HuH-7.5 (cell line): ENCODE data around the gene ADGRD1.

Experiments used
- DNase-seq: peaks from one replicate; pipeline ENCODE4 v3.0.0; 2011; ENCODE audit warnings: low spot score

Gene ADGRD1

GRCh38 chr12:130966443-130967030, 12.8 kb downstream of the ADGRD1 start:
- DNase-seq = no peak

- DNase-seq = no peak
Measured at GRCh38 chr12:130967636-130968035, 13.9 kb downstream of the ADGRD1 start.

GRCh38 chr12:130968611-130969010, 14.9 kb downstream of the ADGRD1 start:
- DNase-seq = no peak

GRCh38 chr12:130969223-130969622, 15.5 kb downstream of the ADGRD1 start:
- no peak for DNase-seq

GRCh38 chr12:130970165-130970907, 16.6 kb downstream of the ADGRD1 start:
- DNase-seq = peak; percentile 23

GRCh38 chr12:130970908-130971233, 17.2 kb downstream of the ADGRD1 start:
- no peak for DNase-seq

- DNase-seq = no peak
Measured at GRCh38 chr12:130971925-130972585, 18.3 kb downstream of the ADGRD1 start.

GRCh38 chr12:130972586-130972950, 18.9 kb downstream of the ADGRD1 start:
- no peak for DNase-seq

GRCh38 chr12:130973109-130973508, 19.4 kb downstream of the ADGRD1 start:
- no peak for DNase-seq

- DNase-seq = no peak
Measured at GRCh38 chr12:130973906-130974305, 20.2 kb downstream of the ADGRD1 start.

GRCh38 chr12:130975116-130975515, 21.4 kb downstream of the ADGRD1 start:
- no peak for DNase-seq

GRCh38 chr12:130976171-130976720, 22.5 kb downstream of the ADGRD1 start:
- DNase-seq = no peak

GRCh38 chr12:130977046-130977742, 23.5 kb downstream of the ADGRD1 start:
- no peak for DNase-seq

- DNase-seq = no peak
Measured at GRCh38 chr12:130977743-130978095, 24.0 kb downstream of the ADGRD1 start.

GRCh38 chr12:130978785-130979184, 25.1 kb downstream of the ADGRD1 start:
- DNase-seq = no peak

- no peak for DNase-seq
Measured at GRCh38 chr12:130981074-130981742, 27.5 kb downstream of the ADGRD1 start.

GRCh38 chr12:130981911-130982310, 28.2 kb downstream of the ADGRD1 start:
- no peak for DNase-seq

GRCh38 chr12:130982565-130983225, 29.0 kb downstream of the ADGRD1 start:
- DNase-seq = no peak

GRCh38 chr12:130983328-130984017, 29.8 kb downstream of the ADGRD1 start:
- DNase-seq = no peak

GRCh38 chr12:130984183-130985058, 30.7 kb downstream of the ADGRD1 start:
- no peak for DNase-seq
